K562 (cell line): ENCODE results near the gene APOL2. TPM values are rescaled to one million over a fixed set of nuclear protein-coding genes. Genes with fewer than 3 reads are reported as not detected.

Experiments used
- ARID3B ChIP-seq: fragments of 250-450 bp; sonication (Bioruptor Pico); IDR thresholded peaks from 2 replicates; pipeline ENCODE4 v1.4.0; 2020; ENCODE audit warnings: borderline replicate concordance
- CC2D1A ChIP-seq: fragments of 450-650 bp; IDR thresholded peaks from 2 replicates; pipeline ENCODE4 v1.6.1; 2017; ENCODE audit warnings: mild to moderate bottlenecking
- CTCF ChIP-seq, 3 experiments: IDR thresholded peaks in 2 of 3; conservative IDR thresholded peaks in 1 of 3; 2 replicates each; pipeline ENCODE4 v1.5.1; 2011 to 2012; ENCODE audit warnings: low read length in 3 of 3, mild to moderate bottlenecking in 3 of 3, control low read depth in 2 of 3, improper control_type of control experiment in 1 of 3, inconsistent platforms in 1 of 3, low read depth in 1 of 3, mixed read lengths in 1 of 3, moderate library complexity in 1 of 3; ENCODE audit not compliant: insufficient read depth in 2 of 3
- E2F3 ChIP-seq: fragments of 250-450 bp; sonication (Bioruptor Pico); IDR thresholded peaks from 2 replicates; pipeline ENCODE4 v1.4.0; 2020; ENCODE audit warnings: mild to moderate bottlenecking
- ELF4 ChIP-seq: fragments of 450-650 bp; formaldehyde crosslinking; IDR thresholded peaks from 2 replicates; pipeline ENCODE4 v1.4.0; 2022; ENCODE audit warnings: missing genetic modification characterization
- KLF16 ChIP-seq: IDR thresholded peaks from 2 replicates; pipeline ENCODE4 v1.6.1; 2016; ENCODE audit warnings: antibody characterized with exemption
- RB1 ChIP-seq: fragments of 450-650 bp; IDR thresholded peaks from 2 replicates; pipeline ENCODE4 v1.6.1; 2017; ENCODE audit warnings: low read depth, mild to moderate bottlenecking
- SMC3 ChIP-seq: conservative IDR thresholded peaks from 2 replicates; pipeline ENCODE4 v1.6.1; 2011; ENCODE audit warnings: low read depth, low read length, improper control_type of control experiment; ENCODE audit not compliant: insufficient read depth
- TCF7 ChIP-seq: sonication (generic); IDR thresholded peaks from 2 replicates; pipeline ENCODE4 v1.6.1; 2016; ENCODE audit warnings: antibody characterized with exemption, borderline replicate concordance
- ZNF408 ChIP-seq: fragments of 250-450 bp; sonication (Bioruptor Pico); IDR thresholded peaks from 2 replicates; pipeline ENCODE4 v1.4.0; 2020; ENCODE audit warnings: low read depth, mild to moderate bottlenecking, moderate library complexity
- polyA plus RNA-seq, 8 experiments: library from polyadenylated mRNA; depleted of rRNA in 4 of 8; stranded (reverse) in 5 of 8; unstranded in 3 of 8; fragments of >200 nt; fragmentation: Nextera tagmentation in 2 of 8; fragmentation: Illumina TruSeq in 1 of 8; extraction: Ambion mirVana in 2 of 8; extraction: Trizol in 1 of 8; gene quantifications; 2 replicates each; pipeline versions ENCODE4 v1.2.1 to v1.2.3, GENCODE V29; 2011 to 2014; ENCODE audit warnings: inconsistent platforms in 1 of 8, missing spikeins in 1 of 8
- total RNA-seq, 7 experiments: library from RNA; depleted of rRNA in 6 of 7; stranded (reverse); fragments of >200 nt in 6 of 7; fragmentation: Illumina TruSeq in 2 of 7; extraction: Trizol in 2 of 7; gene quantifications; 2 replicates each; pipeline versions ENCODE4 v1.2.1 to v1.2.3, GENCODE V29; 2011 to 2021; ENCODE audit warnings: low replicate concordance in 1 of 7
- TF ChIP-seq, protein P1 (sequence below), 2 experiments: fragments of 450-650 bp; formaldehyde crosslinking in 1 of 2; IDR thresholded peaks; 2 replicates each; pipeline versions ENCODE4 v1.4.0 to v1.6.1; 2014 to 2020; ENCODE audit warnings: mild to moderate bottlenecking in 2 of 2, borderline replicate concordance in 1 of 2, low read depth in 1 of 2
- TF ChIP-seq, protein P2 (sequence below), 2 experiments: IDR thresholded peaks; 2 replicates each; pipeline ENCODE4 v1.6.1; 2011; ENCODE audit warnings: borderline replicate concordance in 1 of 2, control low read depth in 1 of 2, low read depth in 1 of 2, low read length in 1 of 2, mild to moderate bottlenecking in 1 of 2, mixed read lengths in 1 of 2, moderate library complexity in 1 of 2; ENCODE audit not compliant: insufficient read depth in 1 of 2, insufficient read length in 1 of 2, poor library complexity in 1 of 2, severe bottlenecking in 1 of 2; ENCODE audit errors: extremely low read depth in 1 of 2

The APOL2 gene
- total and polyA plus RNA-seq, 9 of the 15 experiments (the other 6 are each of a cell fraction or from before 2014, with no cell fraction given): 2.7 to 10.6 (median 8.9) TPM

DNA sequence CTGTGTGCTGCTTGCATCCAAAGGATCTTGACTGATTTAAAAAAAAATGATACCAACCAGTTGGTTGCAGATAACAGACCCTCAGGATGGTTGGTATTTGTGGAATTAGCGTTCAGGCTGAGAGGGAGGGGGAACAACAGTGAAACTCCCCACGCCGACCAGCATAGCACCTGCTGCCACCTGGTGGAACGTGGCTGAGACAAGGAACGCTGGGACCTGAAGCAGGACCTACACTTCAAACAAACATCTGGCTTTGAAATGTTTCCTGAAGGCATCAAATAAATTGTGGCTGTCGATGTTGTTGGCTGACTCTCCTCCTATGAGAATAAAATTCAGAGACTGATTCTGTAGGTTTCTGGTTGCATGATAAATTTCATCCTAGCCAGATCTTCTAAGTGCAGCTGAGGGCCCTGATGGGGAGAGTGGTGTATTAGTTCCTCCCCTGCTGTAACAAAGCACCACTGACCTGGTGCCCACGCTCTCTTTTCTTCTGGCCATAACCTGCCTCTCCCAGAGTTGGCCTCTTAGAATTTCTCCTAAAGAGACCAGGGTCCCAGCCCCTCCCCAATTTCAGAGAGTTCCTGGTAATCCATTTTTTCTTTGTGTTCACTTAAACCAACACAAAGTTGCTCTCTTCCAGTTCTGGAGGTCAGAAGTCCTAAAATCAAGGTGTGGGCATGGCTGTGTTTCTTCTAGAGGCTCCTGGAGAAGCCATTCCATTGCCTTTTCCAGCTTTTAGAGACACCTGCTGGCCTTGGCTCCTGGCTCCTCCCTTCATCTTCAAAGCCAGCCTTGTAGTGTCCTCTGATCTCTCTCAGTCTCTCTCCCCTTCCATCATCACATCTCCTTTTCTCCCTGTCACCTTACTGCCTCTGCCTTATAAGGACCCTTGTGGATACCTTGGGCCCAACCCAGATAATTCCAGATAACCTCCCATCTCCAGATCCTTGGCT, 17.3 kb downstream of the APOL2 start (continued):
- TF ChIP-seq, protein P1, sequence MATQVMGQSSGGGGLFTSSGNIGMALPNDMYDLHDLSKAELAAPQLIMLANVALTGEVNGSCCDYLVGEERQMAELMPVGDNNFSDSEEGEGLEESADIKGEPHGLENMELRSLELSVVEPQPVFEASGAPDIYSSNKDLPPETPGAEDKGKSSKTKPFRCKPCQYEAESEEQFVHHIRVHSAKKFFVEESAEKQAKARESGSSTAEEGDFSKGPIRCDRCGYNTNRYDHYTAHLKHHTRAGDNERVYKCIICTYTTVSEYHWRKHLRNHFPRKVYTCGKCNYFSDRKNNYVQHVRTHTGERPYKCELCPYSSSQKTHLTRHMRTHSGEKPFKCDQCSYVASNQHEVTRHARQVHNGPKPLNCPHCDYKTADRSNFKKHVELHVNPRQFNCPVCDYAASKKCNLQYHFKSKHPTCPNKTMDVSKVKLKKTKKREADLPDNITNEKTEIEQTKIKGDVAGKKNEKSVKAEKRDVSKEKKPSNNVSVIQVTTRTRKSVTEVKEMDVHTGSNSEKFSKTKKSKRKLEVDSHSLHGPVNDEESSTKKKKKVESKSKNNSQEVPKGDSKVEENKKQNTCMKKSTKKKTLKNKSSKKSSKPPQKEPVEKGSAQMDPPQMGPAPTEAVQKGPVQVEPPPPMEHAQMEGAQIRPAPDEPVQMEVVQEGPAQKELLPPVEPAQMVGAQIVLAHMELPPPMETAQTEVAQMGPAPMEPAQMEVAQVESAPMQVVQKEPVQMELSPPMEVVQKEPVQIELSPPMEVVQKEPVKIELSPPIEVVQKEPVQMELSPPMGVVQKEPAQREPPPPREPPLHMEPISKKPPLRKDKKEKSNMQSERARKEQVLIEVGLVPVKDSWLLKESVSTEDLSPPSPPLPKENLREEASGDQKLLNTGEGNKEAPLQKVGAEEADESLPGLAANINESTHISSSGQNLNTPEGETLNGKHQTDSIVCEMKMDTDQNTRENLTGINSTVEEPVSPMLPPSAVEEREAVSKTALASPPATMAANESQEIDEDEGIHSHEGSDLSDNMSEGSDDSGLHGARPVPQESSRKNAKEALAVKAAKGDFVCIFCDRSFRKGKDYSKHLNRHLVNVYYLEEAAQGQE (IDR thresholded peaks at IDR 0.05; ENCODE audit: borderline replicate concordance): peak; percentile 82
- TF ChIP-seq, protein P1 (CRISPR knock-in tag; IDR thresholded peaks at IDR 0.05; ENCODE audit: low read depth): no peak
- TF ChIP-seq KLF16: no peak
- TF ChIP-seq, protein P2, sequence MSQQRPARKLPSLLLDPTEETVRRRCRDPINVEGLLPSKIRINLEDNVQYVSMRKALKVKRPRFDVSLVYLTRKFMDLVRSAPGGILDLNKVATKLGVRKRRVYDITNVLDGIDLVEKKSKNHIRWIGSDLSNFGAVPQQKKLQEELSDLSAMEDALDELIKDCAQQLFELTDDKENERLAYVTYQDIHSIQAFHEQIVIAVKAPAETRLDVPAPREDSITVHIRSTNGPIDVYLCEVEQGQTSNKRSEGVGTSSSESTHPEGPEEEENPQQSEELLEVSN (IDR thresholded peaks at IDR 0.05; ENCODE audit: borderline replicate concordance in 1 of 2, extremely low read depth in 1 of 2, insufficient read depth in 1 of 2, insufficient read length in 1 of 2, low read depth in 1 of 2, low read length in 1 of 2, poor library complexity in 1 of 2, severe bottlenecking in 1 of 2): no peak
- no peak for TF ChIP-seq ARID3B (CRISPR knock-in tag)
- TF ChIP-seq ELF4 (CRISPR knock-in tag): no peak
- peak; percentile 30; the same call in 1 of the 2 replicates for TF ChIP-seq RB1
- 0 out of 2 replicates have a peak, but pooled peaks have one; percentile 27 for TF ChIP-seq CC2D1A
- TF ChIP-seq SMC3: peak; percentile 78
- no peak for TF ChIP-seq E2F3 (CRISPR knock-in tag)
- peak; percentile 69 to 81 (median 76) for TF ChIP-seq CTCF (IDR thresholded peaks at IDR 0.05 in 2 of 3, conservative IDR thresholded peaks at IDR 0.05 in 1 of 3; ENCODE audit: insufficient read depth in 2 of 3, low read depth in 1 of 3, low read length in 3 of 3)
- TF ChIP-seq ZNF408 (CRISPR knock-in tag): no peak
- TF ChIP-seq TCF7: no peak
